IMR-90 (cell line): ENCODE results near the gene ZFR. TPM values are rescaled to one million over a fixed set of nuclear protein-coding genes. Genes with fewer than 3 reads are reported as not detected.

Experiments used
- ATAC-seq: fragments of 200-7000 bp; cut with Tn5 transposase; 2 replicates; pipeline ENCODE4 v1.9.1; 2020; ENCODE audit warnings: low read depth, mild to moderate bottlenecking, moderate library complexity
- BruUV-seq: library from RNA; stranded (reverse); fragments of 400-500 nt; replicated peaks from 2 replicates; lab custom pipeline; 2021; lab: Mats Ljungman, UMichigan
- CTCF ChIA-PET: fragments of 300-600 bp; formaldehyde crosslinking; extraction: SDS; loops from one replicate; lab custom pipeline; 2021; ENCODE audit warnings: antibody characterized with exemption; lab: Yijun Ruan, JAX
- POLR2A ChIA-PET: fragments of 300-600 bp; sonication (Branson Sonifier 250); formaldehyde crosslinking; loops from one replicate; lab custom pipeline; 2022; ENCODE audit warnings: antibody characterized with exemption; ENCODE audit not compliant: unreplicated experiment; lab: Charles Lee
- DNase-seq: peaks from one replicate; pipeline ENCODE4 v3.0.0; 2013
- H2AFZ ChIP-seq: replicated peaks from 2 replicates; pipeline ENCODE3; 2013; ENCODE audit warnings: low read length, mild to moderate bottlenecking; ENCODE audit not compliant: poor library complexity
- H2AK5ac ChIP-seq: 2 replicates; pipeline ENCODE4 v1.6.1; 2013; ENCODE audit warnings: low read depth, low read length, inconsistent platforms
- H2AK9ac ChIP-seq: replicated peaks from 2 replicates; pipeline ENCODE3; 2013; ENCODE audit warnings: mild to moderate bottlenecking, low read depth, low read length, moderate library complexity; ENCODE audit not compliant: poor library complexity
- H2BK120ac ChIP-seq: 2 replicates; pipeline ENCODE4 v1.6.1; 2013; ENCODE audit warnings: low read depth, low read length, inconsistent platforms
- H2BK15ac ChIP-seq: 3 replicates; pipeline ENCODE4 v1.6.1; 2013; ENCODE audit warnings: low read depth, low read length, inconsistent platforms
- H2BK20ac ChIP-seq: 2 replicates; pipeline ENCODE4 v1.6.1; 2013; ENCODE audit warnings: low read depth, mild to moderate bottlenecking, inconsistent platforms, low read length, moderate library complexity
- H2BK5ac ChIP-seq: 2 replicates; pipeline ENCODE4 v1.6.1; 2013; ENCODE audit warnings: mild to moderate bottlenecking, low read depth, low read length, inconsistent platforms; ENCODE audit not compliant: poor library complexity, severe bottlenecking
- H3K14ac ChIP-seq: replicated peaks from 2 replicates; pipeline ENCODE4 v1.6.1; 2013; ENCODE audit warnings: low read depth, low read length, inconsistent platforms
- H3K18ac ChIP-seq: 2 replicates; pipeline ENCODE4 v1.6.1; 2013; ENCODE audit warnings: low read depth, low read length, control low read depth
- H3K23ac ChIP-seq: 2 replicates; pipeline ENCODE4 v1.6.1; 2013; ENCODE audit warnings: low read depth, low read length, inconsistent platforms
- H3K27ac ChIP-seq: 2 replicates; pipeline ENCODE4 v1.5.1; 2013; ENCODE audit warnings: mild to moderate bottlenecking, control low read depth, low read length; ENCODE audit not compliant: insufficient read depth
- H3K27me3 ChIP-seq: 2 replicates; pipeline ENCODE4 v1.6.1; 2013; ENCODE audit warnings: low read length; ENCODE audit not compliant: control insufficient read depth, insufficient read depth
- H3K36me3 ChIP-seq: 2 replicates; pipeline ENCODE4 v1.6.1; 2013; ENCODE audit warnings: low read length, mixed read lengths; ENCODE audit not compliant: control insufficient read depth, insufficient read depth
- H3K4ac ChIP-seq: 2 replicates; pipeline ENCODE4 v1.6.1; 2013; ENCODE audit warnings: low read depth, low read length, inconsistent platforms
- H3K4me1 ChIP-seq: 2 replicates; pipeline ENCODE4 v1.6.1; 2013; ENCODE audit warnings: low read length, mixed read lengths; ENCODE audit not compliant: control insufficient read depth, insufficient read depth
- H3K4me2 ChIP-seq: 2 replicates; pipeline ENCODE4 v1.6.1; 2013; ENCODE audit warnings: low read depth, mild to moderate bottlenecking, control low read depth, low read length, moderate library complexity
- H3K4me3 ChIP-seq: 2 replicates; pipeline ENCODE4 v1.5.1; 2013; ENCODE audit warnings: low read depth, mild to moderate bottlenecking, control low read depth, low read length, moderate library complexity; ENCODE audit not compliant: insufficient read depth
- H3K56ac ChIP-seq: 2 replicates; pipeline ENCODE4 v1.6.1; 2013; ENCODE audit warnings: low read length, inconsistent platforms; ENCODE audit not compliant: insufficient read depth; ENCODE audit errors: extremely low read depth
- H3K79me1 ChIP-seq, 2 experiments: 2 replicates each; pipeline ENCODE4 v1.6.1; 2013; ENCODE audit warnings: low read length in 2 of 2, inconsistent platforms in 1 of 2, low read depth in 1 of 2
- H3K9ac ChIP-seq: 2 replicates; pipeline ENCODE4 v1.6.1; 2013; ENCODE audit warnings: low read depth, low read length, control low read depth
- H3K9me1 ChIP-seq: 2 replicates; pipeline ENCODE4 v1.6.1; 2013; ENCODE audit warnings: low read length, inconsistent platforms; ENCODE audit not compliant: insufficient read depth
- H3K9me3 ChIP-seq: 2 replicates; pipeline ENCODE4 v1.6.1; 2013; ENCODE audit warnings: low read length; ENCODE audit not compliant: control insufficient read depth, insufficient read depth
- H4K20me1 ChIP-seq: 2 replicates; pipeline ENCODE4 v1.6.1; 2013; ENCODE audit warnings: low read length, inconsistent platforms; ENCODE audit not compliant: insufficient read depth
- H4K5ac ChIP-seq: 2 replicates; pipeline ENCODE4 v1.6.1; 2013; ENCODE audit warnings: mild to moderate bottlenecking, low read depth, low read length, control low read depth
- H4K8ac ChIP-seq, 2 experiments: 2 replicates each; pipeline ENCODE4 v1.6.1; 2013; ENCODE audit warnings: low read depth in 2 of 2, low read length in 2 of 2, control low read depth in 1 of 2, inconsistent platforms in 1 of 2
- H4K91ac ChIP-seq: 2 replicates; pipeline ENCODE4 v1.6.1; 2013; ENCODE audit warnings: low read depth, low read length, inconsistent platforms; ENCODE audit not compliant: insufficient read depth
- MAFK ChIP-seq: IDR thresholded peaks from 2 replicates; pipeline ENCODE4 v1.6.1; 2012; ENCODE audit warnings: low read depth, low read length, improper control_type of control experiment
- NFE2L2 ChIP-seq: fragments of 150-350 bp; IDR thresholded peaks from 2 replicates; pipeline ENCODE4 v1.6.1; 2016; ENCODE audit warnings: low read depth, mild to moderate bottlenecking, low read length
- SMC3 ChIP-seq: fragments of 150-350 bp; IDR thresholded peaks from 2 replicates; pipeline ENCODE4 v1.6.1; 2016; ENCODE audit warnings: low read depth, mild to moderate bottlenecking, antibody characterized with exemption, low read length, moderate library complexity
- dilution Hi-C: fragments of 300-500 bp; cut with HindIII; formaldehyde crosslinking; loops from one replicate; pipeline ENCODE4 v1.14.3; 2018; ENCODE audit warnings: low sequenced_read_pairs; ENCODE audit not compliant: unreplicated experiment
- in situ Hi-C: fragments of 300-500 bp; cut with MboI; formaldehyde crosslinking; loops from 3 replicates; pipeline ENCODE4 v1.14.3; 2019; ENCODE audit warnings: low sequenced_read_pairs, inconsistent platforms, mixed read lengths
- intact Hi-C: fragments of 100-400 bp; cut with micrococcal nuclease; formaldehyde crosslinking; loops from 2 replicates; pipeline ENCODE4 v1.10.0; 2022
- polyA plus RNA-seq, 3 experiments: library from polyadenylated mRNA; depleted of rRNA; stranded (reverse); fragments of >200 nt; gene quantifications; 2 replicates each; pipeline ENCODE4 v1.2.3, GENCODE V29; 2012; ENCODE audit warnings: low replicate concordance in 1 of 3
- total RNA-seq: library from RNA; depleted of rRNA; stranded (reverse); fragments of >200 nt; gene quantifications from 2 replicates; pipeline ENCODE4 v1.2.3, GENCODE V29; 2012
- TF ChIP-seq, protein P1 (sequence below): conservative IDR thresholded peaks from 2 replicates; pipeline ENCODE4 v1.5.1; 2012; ENCODE audit warnings: mild to moderate bottlenecking, low read depth, low read length, improper control_type of control experiment

ZFR gene
- total and polyA plus RNA-seq, 2 of the 4 experiments (the other 2 are of a cell fraction) = 30.4 to 81.4 TPM

DNA sequence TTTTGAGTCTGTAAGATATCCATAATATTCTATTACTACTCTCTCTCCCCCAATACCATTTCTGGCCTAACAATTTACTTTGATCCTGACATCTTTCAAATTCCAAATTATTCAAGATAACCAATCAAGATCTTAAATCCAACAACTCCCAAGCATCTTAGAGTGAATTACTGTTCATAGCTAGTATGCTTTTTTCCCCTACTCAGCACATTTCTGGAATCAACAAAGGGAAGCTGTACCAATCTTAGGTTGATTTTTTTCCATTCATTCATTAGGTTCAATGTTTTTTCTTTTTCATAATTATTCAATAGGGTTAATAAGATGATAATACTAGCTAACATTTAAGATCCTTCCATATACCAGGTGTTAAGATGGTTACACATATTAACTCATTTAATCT is 81.5 kb downstream of the ZFR start:
- Histone ChIP-seq H2BK15ac (no peak overlapping the region), H3K27me3 (no peaks in the 10 kb centered on the region), H2BK5ac (no peak overlapping the region), H3K18ac (no peak overlapping the region), H4K20me1 (no peaks in the 10 kb centered on the region; the same call in 1 of the 2 replicates), H3K14ac (no peak overlapping the region), H2AK9ac (no peak overlapping the region), H3K9me3 (no peaks in the 10 kb centered on the region), H3K23ac (no peak overlapping the region), H3K9me1 (no peaks in the 10 kb centered on the region; the same call in 1 of the 2 replicates), H3K79me1 (peaks cover 11 to 24% of the 10 kb centered on the region in 2 experiments; a peak in 3 of 4 replicates), H3K4ac (no peak overlapping the region), H3K56ac (no peak overlapping the region), H2AK5ac (no peak overlapping the region), H4K5ac (no peak overlapping the region), H2BK120ac (no peak overlapping the region), H2AFZ (no peak overlapping the region), H3K4me1 (no peaks in the 10 kb centered on the region), H3K9ac (no peak overlapping the region), H3K4me2 (no peak overlapping the region), H2BK20ac (no peak overlapping the region), H3K27ac (no peak overlapping the region), H3K4me3 (no peak overlapping the region), H4K8ac (no peak overlapping the region), H4K91ac (no peak overlapping the region), H3K36me3 (peaks cover 30% of the 10 kb centered on the region)
- ChIA-PET POLR2A (no interaction called here), CTCF (no interaction called here)
- DNase-seq (no peak), ATAC-seq (no peak)
- TF ChIP-seq NFE2L2 (no peak), SMC3 (no peak), MAFK (peak; percentile 94)
- TF ChIP-seq, protein P1, sequence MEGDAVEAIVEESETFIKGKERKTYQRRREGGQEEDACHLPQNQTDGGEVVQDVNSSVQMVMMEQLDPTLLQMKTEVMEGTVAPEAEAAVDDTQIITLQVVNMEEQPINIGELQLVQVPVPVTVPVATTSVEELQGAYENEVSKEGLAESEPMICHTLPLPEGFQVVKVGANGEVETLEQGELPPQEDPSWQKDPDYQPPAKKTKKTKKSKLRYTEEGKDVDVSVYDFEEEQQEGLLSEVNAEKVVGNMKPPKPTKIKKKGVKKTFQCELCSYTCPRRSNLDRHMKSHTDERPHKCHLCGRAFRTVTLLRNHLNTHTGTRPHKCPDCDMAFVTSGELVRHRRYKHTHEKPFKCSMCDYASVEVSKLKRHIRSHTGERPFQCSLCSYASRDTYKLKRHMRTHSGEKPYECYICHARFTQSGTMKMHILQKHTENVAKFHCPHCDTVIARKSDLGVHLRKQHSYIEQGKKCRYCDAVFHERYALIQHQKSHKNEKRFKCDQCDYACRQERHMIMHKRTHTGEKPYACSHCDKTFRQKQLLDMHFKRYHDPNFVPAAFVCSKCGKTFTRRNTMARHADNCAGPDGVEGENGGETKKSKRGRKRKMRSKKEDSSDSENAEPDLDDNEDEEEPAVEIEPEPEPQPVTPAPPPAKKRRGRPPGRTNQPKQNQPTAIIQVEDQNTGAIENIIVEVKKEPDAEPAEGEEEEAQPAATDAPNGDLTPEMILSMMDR = no peak
- in situ Hi-C loops = no loop called here
- intact Hi-C loops = loop anchor here (5.0 kb wide), 1 partner anchor 39 kb away; no protein-coding TSS in a partner anchor
- dilution Hi-C loops = no loop called here
- no TSS peak for BruUV-seq
